GM18870 (cell line): ENCODE measurements around the gene CNOT2.

Experiments used
- ATAC-seq: cut with Tn5 transposase; IDR thresholded peaks from one replicate; pipeline ENCODE4 v1.9.1; 2021; ENCODE audit warnings: moderate library complexity; ENCODE audit not compliant: unreplicated experiment

CNOT2 gene

GRCh38 chr12:70251661-70252060 lies 8.4 kb downstream of the CNOT2 start:
- no peak for ATAC-seq

- no peak for ATAC-seq
These were observed 9.6 kb downstream of the CNOT2 start for GRCh38 chr12:70252832-70253231.

GRCh38 chr12:70254225-70254624 lies 11.0 kb downstream of the CNOT2 start:
- no peak for ATAC-seq

GRCh38 chr12:70254846-70255245 lies 11.6 kb downstream of the CNOT2 start:
- ATAC-seq = no peak

GRCh38 chr12:70255311-70255710 lies 12.1 kb downstream of the CNOT2 start:
- ATAC-seq = no peak

- ATAC-seq = no peak
These were observed 15.6 kb downstream of the CNOT2 start for GRCh38 chr12:70258605-70259403.

GRCh38 chr12:70260646-70261045 lies 17.4 kb downstream of the CNOT2 start:
- ATAC-seq = no peak

- no peak for ATAC-seq
These were observed 21.0 kb downstream of the CNOT2 start for GRCh38 chr12:70264067-70264867.

GRCh38 chr12:70265132-70265531 lies 21.9 kb downstream of the CNOT2 start:
- no peak for ATAC-seq

- ATAC-seq = no peak
These were observed 24.3 kb downstream of the CNOT2 start for GRCh38 chr12:70267550-70267949.

GRCh38 chr12:70268972-70269371 lies 25.7 kb downstream of the CNOT2 start:
- no peak for ATAC-seq

- no peak for ATAC-seq
These were observed 26.9 kb downstream of the CNOT2 start for GRCh38 chr12:70270108-70270507.

- no peak for ATAC-seq
These were observed 27.8 kb downstream of the CNOT2 start for GRCh38 chr12:70271025-70271424.

- no peak for ATAC-seq
These were observed 29.3 kb downstream of the CNOT2 start for GRCh38 chr12:70272510-70272909.

- ATAC-seq = no peak
These were observed 31.8 kb downstream of the CNOT2 start for GRCh38 chr12:70275045-70275444.

- no peak for ATAC-seq
These were observed 34.7 kb downstream of the CNOT2 start for GRCh38 chr12:70277973-70278372.

GRCh38 chr12:70278945-70279344 lies 35.7 kb downstream of the CNOT2 start:
- ATAC-seq = no peak

GRCh38 chr12:70283232-70283631 lies 40.0 kb downstream of the CNOT2 start:
- ATAC-seq = no peak

GRCh38 chr12:70288817-70289216 lies 45.6 kb downstream of the CNOT2 start:
- no peak for ATAC-seq

GRCh38 chr12:70290116-70290515 lies 46.9 kb downstream of the CNOT2 start:
- ATAC-seq = no peak

- no peak for ATAC-seq
These were observed 49.0 kb downstream of the CNOT2 start for GRCh38 chr12:70292017-70292776.
